Kidney (tissue), 14 donors: ENCODE data around the gene LMBR1. TPM values are rescaled to one million over a fixed set of nuclear protein-coding genes. Genes with fewer than 3 reads are reported as not detected.

Experiments used
- DNase-seq, 5 donors: peaks; one replicate each; pipeline ENCODE4 v3.0.0-alpha.2; 2013 to 2020
- FAIRE-seq: peaks from 2 replicates; lab custom pipeline; 2012; peaks lifted over from hg19 to GRCh38; lab: Jason Lieb, UNC
- H3K27ac ChIP-seq, 2 donors: one replicate each; pipeline ENCODE4 v1.7.0; 2013; ENCODE audit warnings: low read depth in 2 of 2, low read length in 2 of 2, inconsistent platforms in 1 of 2
- H3K27me3 ChIP-seq: one replicate; pipeline ENCODE4 v1.7.1; 2013; ENCODE audit warnings: low read length, inconsistent platforms; ENCODE audit not compliant: control insufficient read depth, insufficient read depth
- H3K36me3 ChIP-seq, 3 donors: one replicate each; pipeline versions ENCODE4 v1.7.0 to v1.7.1; 2013; ENCODE audit warnings: low read length in 3 of 3, control low read depth in 1 of 3, inconsistent platforms in 1 of 3; ENCODE audit not compliant: insufficient read depth in 3 of 3, control insufficient read depth in 2 of 3
- H3K4me1 ChIP-seq, 3 donors: one replicate each; pipeline versions ENCODE4 v1.7.0 to v1.7.1; 2013; ENCODE audit warnings: low read length in 3 of 3, inconsistent platforms in 1 of 3, low read depth in 1 of 3; ENCODE audit not compliant: control insufficient read depth in 2 of 3, insufficient read depth in 2 of 3
- H3K4me3 ChIP-seq, 3 donors: one replicate each; pipeline versions ENCODE4 v1.7.0 to v1.8.1; 2013; ENCODE audit warnings: low read length in 3 of 3, control low read depth in 1 of 3, inconsistent platforms in 1 of 3
- H3K9ac ChIP-seq, 3 donors: one replicate each; pipeline versions ENCODE4 v1.7.0 to v1.7.1; 2013; ENCODE audit warnings: low read length in 3 of 3, control low read depth in 1 of 3, inconsistent platforms in 1 of 3
- H3K9me3 ChIP-seq, 3 donors: one replicate each; pipeline versions ENCODE4 v1.7.0 to v1.7.1; 2013; ENCODE audit warnings: low read length in 3 of 3, control low read depth in 1 of 3, inconsistent platforms in 1 of 3; ENCODE audit not compliant: control insufficient read depth in 2 of 3, insufficient read depth in 1 of 3
- CTCF ChIP-seq: IDR thresholded peaks from 3 replicates; pipeline ENCODE4 v1.5.1; 2012; ENCODE audit warnings: mild to moderate bottlenecking, moderate library complexity, borderline replicate concordance; ENCODE audit not compliant: insufficient read depth; ENCODE audit errors: extremely low read depth
- intact Hi-C: fragments of 100-400 bp; cut with DNase I; formaldehyde crosslinking; loops from one replicate; pipeline ENCODE4 v1.11.1; 2022
- polyA plus RNA-seq: library from polyadenylated mRNA; stranded (reverse); fragments of 350-450 nt; fragmentation: Illumina TruSeq; extraction: RNeasy Lipid Tissue Mini Kit (QIAGEN cat#74804); gene quantifications from one replicate; pipeline ENCODE4 v1.2.3, GENCODE V29; 2014; ENCODE audit warnings: low read depth, low replicate concordance; ENCODE audit not compliant: insufficient read depth
- total RNA-seq: library from RNA; stranded (reverse); fragmentation: NEBNext Ultra II Directional; extraction: Animal tissue kit (Norgen Biotek cat#: 25700); gene quantifications from one replicate; pipeline ENCODE4 v1.2.1, GENCODE V29; 2021
- donor health status: control.
- donor health status: control.
- donor health status: control.
- donor health status: control.
- donor health status: control.
- donor health status: DM: yes; HTN: yes; CAD: no.
- donor health status: Normal renal cell carcinoma (clear cell type).

LMBR1 gene
- total and polyA plus RNA-seq, 2 donors from 2014 or later, result 19.6 to 82.6 TPM

GRCh38 chr7:156746891-156747290, 146.1 kb downstream of the LMBR1 start:
- Histone ChIP-seq H3K9me3 (no peaks in the 10 kb centered on the region), H3K27ac (no peak overlapping the region), H3K36me3 (peaks cover 0 to 3% (median 0%) of the 10 kb centered on the region in 3 donors), H3K27me3 (no peaks in the 10 kb centered on the region), H3K4me1 (no peaks in the 10 kb centered on the region), H3K9ac (no peak overlapping the region), H3K4me3 (no peak overlapping the region)
- FAIRE-seq, result no peak
- intact Hi-C loops, result no loop called here
- no peak for DNase-seq
- no peak for TF ChIP-seq CTCF

DNA sequence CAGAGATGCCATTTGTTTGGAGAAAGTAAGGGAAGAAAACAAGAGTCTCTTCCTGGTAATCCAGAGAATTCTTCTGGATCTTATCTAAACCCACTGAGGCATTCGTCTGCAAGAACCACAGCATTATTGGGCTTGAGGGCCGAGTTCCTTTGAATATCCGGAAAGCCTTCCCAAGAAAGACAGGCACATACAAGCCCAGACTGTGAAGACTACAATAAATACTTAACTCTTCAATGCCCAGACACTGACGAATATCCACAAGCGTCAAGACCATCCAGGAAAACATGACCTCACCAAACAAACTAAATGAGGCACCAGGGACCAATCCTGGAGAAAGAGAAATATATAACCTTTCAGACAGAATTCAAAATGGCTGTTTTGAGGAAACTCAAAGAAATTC, 153.4 kb downstream of the LMBR1 start:
- no peaks in the 10 kb centered on the region for H3K9me3 ChIP-seq
- H3K4me1 ChIP-seq, result no peaks in the 10 kb centered on the region
- DNase-seq (no peak), FAIRE-seq (no peak)
- peaks cover 0 to 3% (median 0%) of the 10 kb centered on the region in 3 donors for H3K36me3 ChIP-seq
- H3K4me3 ChIP-seq, result no peak overlapping the region
- no peak overlapping the region for H3K9ac ChIP-seq
- no peak overlapping the region for H3K27ac ChIP-seq
- intact Hi-C loops, result no loop called here
- H3K27me3 ChIP-seq, result no peaks in the 10 kb centered on the region
- TF ChIP-seq CTCF, result no peak

- FAIRE-seq, result no peak
Measured at GRCh38 chr7:156735851-156736250, 157.1 kb downstream of the LMBR1 start.

More at GRCh38 chr7:156735851-156736250, 157.1 kb downstream of the LMBR1 start:
- H3K9me3 ChIP-seq, result peaks cover 0 to 2% (median 0%) of the 10 kb centered on the region in 3 donors
- intact Hi-C loops, result no loop called here
- TF ChIP-seq CTCF, result no peak
- no peak overlapping the region for H3K4me3 ChIP-seq
- H3K4me1 ChIP-seq, result no peaks in the 10 kb centered on the region
- no peak overlapping the region for H3K27ac ChIP-seq
- peaks cover 0 to 7% (median 0%) of the 10 kb centered on the region in 3 donors for H3K36me3 ChIP-seq
- H3K27me3 ChIP-seq, result no peaks in the 10 kb centered on the region
- H3K9ac ChIP-seq, result no peak overlapping the region
- no peak for DNase-seq
